ENCODE measurements around the gene STARD10.

The STARD10 gene

GRCh38 chr11:72763823-72764222, 30.0 kb downstream of the STARD10 start:
- H3K9ac ChIP-seq = no peak overlapping the region
- no peak overlapping the region for H3K4me3 ChIP-seq (IDR thresholded peaks at IDR 0.05; ENCODE audit: insufficient read depth, low read depth, low read length)
- H3K27ac ChIP-seq = no peak overlapping the region
- no peak overlapping the region for H3K4me2 ChIP-seq
- no peaks in the 10 kb centered on the region for H4K20me1 ChIP-seq (ENCODE audit: insufficient read depth)
- no peaks in the 10 kb centered on the region for H3K79me2 ChIP-seq (ENCODE audit: insufficient read depth, low read depth)
- H2AFZ ChIP-seq (ENCODE audit: low read depth) = no peak overlapping the region
- peaks cover 12% of the 10 kb centered on the region for H3K4me1 ChIP-seq (ENCODE audit: low read depth, poor library complexity, severe bottlenecking)
- no peaks in the 10 kb centered on the region for H3K36me3 ChIP-seq (ENCODE audit: insufficient read depth)
- TF ChIP-seq CTCF (conservative IDR thresholded peaks at IDR 0.05; ENCODE audit: low read depth, low read length) = no peak
- no peaks in the 10 kb centered on the region for H3K27me3 ChIP-seq (ENCODE audit: insufficient read depth, low read depth)

- no peak overlapping the region for H3K9ac ChIP-seq
- H4K20me1 ChIP-seq (ENCODE audit: insufficient read depth) = no peaks in the 10 kb centered on the region
- TF ChIP-seq CTCF (conservative IDR thresholded peaks at IDR 0.05; ENCODE audit: low read depth, low read length) = no peak
- no peaks in the 10 kb centered on the region for H3K36me3 ChIP-seq (ENCODE audit: insufficient read depth)
- H3K27me3 ChIP-seq (ENCODE audit: insufficient read depth, low read depth) = no peaks in the 10 kb centered on the region
- no peak overlapping the region for H3K4me3 ChIP-seq (IDR thresholded peaks at IDR 0.05; ENCODE audit: insufficient read depth, low read depth, low read length)
- H2AFZ ChIP-seq (ENCODE audit: low read depth) = no peak overlapping the region
- H3K79me2 ChIP-seq (ENCODE audit: insufficient read depth, low read depth) = no peaks in the 10 kb centered on the region
- no peak overlapping the region for H3K4me2 ChIP-seq
- H3K4me1 ChIP-seq (ENCODE audit: low read depth, poor library complexity, severe bottlenecking) = peaks cover 12% of the 10 kb centered on the region
- H3K27ac ChIP-seq = no peak overlapping the region
These were observed 31.1 kb downstream of the STARD10 start for GRCh38 chr11:72762641-72763304.

GRCh38 chr11:72760539-72761405, 33.1 kb downstream of the STARD10 start:
- H2AFZ ChIP-seq (ENCODE audit: low read depth) = no peak overlapping the region
- no peak overlapping the region for H3K9ac ChIP-seq
- H3K4me2 ChIP-seq = no peak overlapping the region
- H3K27me3 ChIP-seq (ENCODE audit: insufficient read depth, low read depth) = no peaks in the 10 kb centered on the region
- no peaks in the 10 kb centered on the region for H3K79me2 ChIP-seq (ENCODE audit: insufficient read depth, low read depth)
- TF ChIP-seq CTCF (conservative IDR thresholded peaks at IDR 0.05; ENCODE audit: low read depth, low read length) = no peak
- H3K4me1 ChIP-seq (ENCODE audit: low read depth, poor library complexity, severe bottlenecking) = peaks cover 12% of the 10 kb centered on the region
- no peak overlapping the region for H3K27ac ChIP-seq
- no peaks in the 10 kb centered on the region for H4K20me1 ChIP-seq (ENCODE audit: insufficient read depth)
- H3K36me3 ChIP-seq (ENCODE audit: insufficient read depth) = no peaks in the 10 kb centered on the region
- no peak overlapping the region for H3K4me3 ChIP-seq (IDR thresholded peaks at IDR 0.05; ENCODE audit: insufficient read depth, low read depth, low read length)

GRCh38 chr11:72759468-72759985, 34.3 kb downstream of the STARD10 start:
- Histone ChIP-seq H3K27me3 (ENCODE audit: insufficient read depth, low read depth) (no peaks in the 10 kb centered on the region), H3K27ac (no peak overlapping the region), H3K36me3 (ENCODE audit: insufficient read depth) (no peaks in the 10 kb centered on the region), H3K9ac (no peak overlapping the region), H3K79me2 (ENCODE audit: insufficient read depth, low read depth) (no peaks in the 10 kb centered on the region), H4K20me1 (ENCODE audit: insufficient read depth) (no peaks in the 10 kb centered on the region), H2AFZ (ENCODE audit: low read depth) (no peak overlapping the region), H3K4me2 (no peak overlapping the region), H3K4me3 (IDR thresholded peaks at IDR 0.05; ENCODE audit: insufficient read depth, low read depth, low read length) (no peak overlapping the region), H3K4me1 (ENCODE audit: low read depth, poor library complexity, severe bottlenecking) (peaks cover 12% of the 10 kb centered on the region)
- no peak for TF ChIP-seq CTCF (conservative IDR thresholded peaks at IDR 0.05; ENCODE audit: low read depth, low read length)
